GM18499 (cell line): ENCODE data around the gene CDH12.
A peak's percentile ranks its signal among the peaks of the same experiment; 100 is the strongest.

ENCODE experiments used
- ATAC-seq: cut with Tn5 transposase; IDR thresholded peaks from one replicate; pipeline ENCODE4 v1.9.1; 2021; ENCODE audit warnings: moderate number of reproducible peaks; ENCODE audit not compliant: insufficient read depth, unreplicated experiment

Gene CDH12

DNA sequence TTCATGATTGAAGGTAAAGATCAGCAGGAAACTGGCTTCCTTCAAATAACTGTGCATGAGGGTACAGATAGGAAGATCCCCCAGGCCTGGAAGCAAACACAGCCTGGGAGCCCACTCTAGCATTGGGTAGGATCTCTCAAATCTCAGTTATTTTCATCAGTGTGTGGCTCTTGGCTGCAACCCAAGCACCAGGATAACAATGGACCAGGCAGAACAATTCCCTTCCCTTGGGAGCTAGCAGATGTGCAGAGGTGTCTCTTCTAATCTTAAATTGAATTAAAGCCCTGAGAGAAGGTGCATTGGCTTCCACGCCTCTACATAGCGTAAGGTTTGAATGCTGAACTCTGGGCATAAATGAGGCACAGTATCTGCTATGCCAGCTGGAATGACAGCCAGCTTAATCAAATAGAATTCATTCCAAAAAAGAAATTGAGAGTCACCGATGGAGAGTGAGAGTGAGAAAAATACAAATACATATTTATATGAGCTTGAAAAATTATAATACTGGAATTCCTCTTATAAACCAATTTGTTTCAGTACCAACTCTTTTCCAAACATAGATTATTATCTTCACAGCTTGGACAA is 957.3 kb downstream of the CDH12 start:
- no peak for ATAC-seq

DNA sequence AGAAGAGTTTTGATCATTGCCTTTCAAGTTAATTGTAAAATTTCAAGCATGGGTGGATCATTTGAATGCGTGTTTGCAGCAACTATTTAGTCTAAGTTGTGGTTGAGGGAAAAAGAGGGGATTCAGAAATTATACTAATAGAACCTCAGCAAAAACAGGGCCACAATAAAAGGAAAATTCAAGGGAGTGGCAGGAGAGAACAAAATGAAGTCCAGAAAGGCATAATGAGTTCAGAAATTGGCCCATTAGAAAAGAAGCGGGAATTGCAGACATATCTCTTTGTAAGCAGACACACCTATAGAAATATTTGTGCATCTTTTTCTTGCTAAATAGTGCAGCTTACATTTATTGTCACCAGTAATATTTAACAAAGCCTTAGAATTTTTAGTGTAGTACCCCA is 960.0 kb downstream of the CDH12 start:
- no peak for ATAC-seq

DNA sequence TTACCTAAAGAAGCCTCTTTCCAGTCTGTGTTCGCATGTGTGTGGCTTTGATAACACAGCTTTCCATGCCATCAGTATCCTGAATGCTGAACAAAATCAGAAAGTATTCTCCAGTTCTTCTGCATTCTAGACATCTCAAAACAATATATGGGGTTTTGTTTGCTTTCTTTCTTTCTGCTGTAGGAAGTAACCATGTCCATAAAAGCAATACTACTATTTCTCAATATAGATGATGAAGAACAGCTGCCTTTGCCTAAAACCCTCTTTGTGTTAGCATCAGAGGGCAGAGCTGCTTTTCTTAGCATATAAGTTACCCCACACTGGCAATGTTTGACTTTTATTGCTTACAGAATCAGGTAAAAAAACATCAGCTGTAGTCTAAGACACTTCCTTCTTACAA is 963.6 kb downstream of the CDH12 start:
- ATAC-seq = no peak

DNA sequence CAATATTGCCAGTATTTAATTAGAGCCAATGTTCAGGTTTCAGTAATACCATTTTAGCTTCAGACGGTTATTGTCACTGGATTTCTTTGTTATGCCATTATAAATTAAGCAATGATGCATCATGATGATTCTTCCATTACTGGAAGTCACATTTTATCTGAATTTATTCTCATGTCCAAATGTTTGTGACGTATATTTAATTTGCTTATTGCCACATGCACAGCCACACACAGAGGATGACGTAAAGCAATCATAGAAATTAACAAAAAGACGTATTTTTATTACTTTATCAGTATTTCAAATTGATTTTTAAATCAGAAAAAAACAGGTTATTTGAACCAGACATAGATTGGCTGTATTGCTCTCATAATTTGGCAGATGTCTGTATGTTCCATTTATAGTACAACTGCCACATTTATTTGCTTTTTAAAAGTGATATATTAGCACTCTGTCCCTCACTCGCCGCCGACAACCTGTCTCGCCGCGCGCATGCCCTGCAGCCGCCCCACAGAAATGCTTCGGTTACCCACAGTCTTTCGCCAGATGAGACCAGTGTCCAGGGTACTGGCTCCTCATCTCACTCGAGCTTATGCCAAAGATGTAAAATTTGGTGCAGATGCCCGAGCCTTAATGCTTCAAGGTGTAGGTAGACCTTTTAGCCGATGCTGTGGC is 970.9 kb downstream of the CDH12 start:
- ATAC-seq = no peak

DNA sequence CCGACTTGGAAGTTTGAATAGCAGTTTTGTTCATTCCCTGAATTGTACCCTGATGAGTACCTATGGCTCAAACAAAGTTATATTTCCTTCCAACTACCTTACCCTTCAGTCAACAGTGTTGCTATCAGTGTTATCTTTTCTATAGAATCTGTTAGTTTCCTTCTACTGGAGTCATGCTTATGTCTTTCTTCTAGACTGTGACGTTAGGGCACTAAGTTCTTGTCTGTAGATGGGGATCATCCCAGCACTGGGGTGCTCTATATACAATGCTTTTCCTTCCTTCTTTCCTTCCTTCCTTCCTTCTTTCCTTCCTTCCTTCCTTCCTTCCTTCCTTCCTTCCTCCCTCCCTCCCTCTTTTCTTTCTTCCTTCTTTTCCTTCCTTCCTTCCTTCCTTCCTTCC is 973.0 kb downstream of the CDH12 start:
- ATAC-seq = no peak

DNA sequence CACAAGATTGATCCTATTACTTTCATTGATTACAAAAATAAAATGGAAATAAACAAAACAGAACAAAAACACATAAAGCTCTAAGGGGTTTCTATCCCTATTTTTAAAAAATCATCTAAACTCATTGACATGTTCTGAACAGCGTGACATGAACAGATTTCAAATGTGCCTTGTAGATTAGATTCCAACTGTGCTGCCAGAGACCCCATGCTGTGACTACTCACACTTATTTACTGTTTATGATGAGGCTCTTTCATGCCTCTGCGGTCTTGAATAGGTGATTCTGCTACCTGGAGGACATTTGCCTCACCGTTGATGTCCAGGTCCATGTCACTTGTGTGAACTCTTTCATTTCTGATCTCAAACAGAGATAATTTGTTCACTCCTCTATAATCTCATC is 990.2 kb downstream of the CDH12 start:
- no peak for ATAC-seq

DNA sequence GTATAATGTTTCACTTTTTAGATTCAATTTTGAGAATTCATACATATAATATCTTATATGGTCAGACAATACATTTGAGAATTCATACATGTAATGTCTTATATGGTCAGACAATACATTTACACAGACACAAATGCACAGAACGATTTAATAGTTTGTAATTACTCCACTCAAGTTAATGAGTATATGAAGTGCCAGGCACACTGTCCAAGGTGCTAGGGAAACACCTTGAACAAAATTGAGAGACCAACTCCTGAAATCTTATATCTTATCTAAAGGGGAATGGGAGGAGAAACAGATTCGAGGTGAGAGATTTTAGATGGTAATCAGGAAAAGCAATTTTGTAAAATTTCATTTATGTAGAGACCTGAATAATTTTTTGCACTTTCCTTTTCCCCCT is 994.7 kb downstream of the CDH12 start:
- no peak for ATAC-seq

DNA sequence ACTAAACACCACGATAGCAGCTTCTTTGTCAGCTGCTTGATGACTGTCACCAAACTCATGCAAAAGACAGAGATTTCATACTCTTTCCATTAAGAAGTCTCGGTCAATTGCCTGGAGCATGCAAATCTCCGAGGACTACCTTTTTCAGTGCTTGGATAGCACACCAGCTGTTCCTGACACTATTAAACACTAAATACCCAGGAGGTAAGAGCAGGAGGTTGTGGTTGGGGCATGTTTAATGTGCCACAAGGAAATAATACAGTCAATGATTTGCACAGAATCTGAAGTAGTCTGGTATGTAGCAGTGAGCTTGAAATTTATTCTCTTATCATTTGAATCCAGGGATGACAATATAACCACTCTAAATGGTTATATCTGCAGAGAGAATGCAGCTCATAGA is 996.2 kb downstream of the CDH12 start:
- no peak for ATAC-seq

DNA sequence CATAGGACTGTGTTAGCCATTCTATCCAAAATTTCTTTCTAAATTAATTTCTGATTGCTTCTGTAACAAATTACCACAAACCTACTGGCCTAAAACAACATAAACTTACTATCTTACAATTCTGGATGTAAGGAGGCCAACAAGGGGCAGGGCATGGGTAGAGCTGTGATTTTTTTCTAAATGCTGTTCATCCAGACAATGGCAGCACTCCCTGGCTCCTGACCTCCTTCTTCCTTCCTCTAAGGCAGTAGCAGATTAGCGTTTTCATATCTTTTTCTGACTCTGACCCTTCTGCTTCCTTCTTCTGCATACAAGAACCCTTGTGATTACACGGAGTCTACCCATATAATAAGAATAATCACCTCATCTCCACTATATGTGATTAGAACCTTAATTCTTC is 1005.8 kb downstream of the CDH12 start:
- ATAC-seq = no peak

DNA sequence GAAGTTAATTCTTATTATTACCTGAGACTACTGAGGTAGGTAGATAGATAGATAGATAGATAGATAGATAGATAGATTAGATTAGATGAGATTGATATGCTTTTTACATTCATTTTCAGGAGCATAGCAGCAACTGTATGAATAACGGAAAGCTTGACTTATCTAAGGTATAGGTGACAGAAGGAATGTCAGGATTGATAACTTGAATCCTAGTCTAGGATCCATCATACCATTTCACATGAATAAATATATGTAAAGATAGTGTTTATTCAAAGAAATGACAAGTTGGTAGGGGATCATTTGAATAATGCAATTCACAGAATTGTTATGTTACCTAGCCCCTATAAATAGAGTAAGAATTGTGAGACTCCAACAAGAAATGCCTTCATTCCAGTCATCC is 1008.2 kb downstream of the CDH12 start:
- ATAC-seq = no peak

DNA sequence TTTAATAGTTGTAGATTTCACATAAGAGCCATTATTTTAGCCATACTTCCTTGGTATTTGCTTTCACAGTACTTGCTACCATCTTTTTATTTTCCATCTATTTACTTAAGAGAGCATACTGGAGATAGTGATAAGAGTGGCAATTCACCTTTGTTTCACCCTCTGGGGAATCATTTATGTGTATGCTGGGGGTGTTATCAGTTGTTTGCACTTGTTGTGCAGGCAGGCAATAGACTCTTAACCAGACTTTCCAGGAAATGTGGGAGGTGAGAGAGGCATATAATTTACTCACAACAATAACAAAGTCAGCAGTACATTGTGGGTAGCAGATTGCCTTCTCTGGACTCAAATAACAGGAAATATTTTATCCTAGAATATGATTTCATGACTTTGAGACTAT is 1018.3 kb downstream of the CDH12 start:
- no peak for ATAC-seq

DNA sequence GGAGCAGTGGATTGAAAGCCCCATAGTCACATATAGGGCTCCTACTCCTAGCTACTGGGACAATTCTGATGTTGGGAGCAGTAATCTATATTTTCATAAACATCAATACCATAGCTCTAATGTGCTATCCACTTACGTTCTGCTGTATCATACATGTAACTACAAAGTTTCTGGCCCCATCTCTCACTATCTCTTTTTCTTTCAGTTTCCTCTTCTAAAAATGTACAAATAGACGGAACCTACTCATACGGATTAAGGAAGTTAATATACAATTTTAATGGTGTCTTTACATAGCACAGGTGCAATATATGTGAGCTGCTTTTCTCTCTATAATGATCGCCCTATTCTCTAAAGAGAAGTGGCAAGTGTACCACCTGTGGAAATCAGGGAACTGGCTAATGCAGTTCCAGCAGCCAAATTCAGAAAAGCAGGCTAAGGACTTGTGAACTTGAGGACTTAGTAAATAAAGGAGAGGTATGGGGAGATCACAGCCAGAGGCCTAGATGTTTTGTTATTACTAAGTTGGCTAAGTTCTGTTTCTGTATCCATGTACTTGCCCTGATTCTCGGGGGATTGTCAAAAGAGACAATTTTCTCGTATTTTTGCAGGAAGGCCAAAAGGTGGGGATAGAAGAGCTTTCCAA is 1021.9 kb downstream of the CDH12 start:
- ATAC-seq = peak; percentile 64

DNA sequence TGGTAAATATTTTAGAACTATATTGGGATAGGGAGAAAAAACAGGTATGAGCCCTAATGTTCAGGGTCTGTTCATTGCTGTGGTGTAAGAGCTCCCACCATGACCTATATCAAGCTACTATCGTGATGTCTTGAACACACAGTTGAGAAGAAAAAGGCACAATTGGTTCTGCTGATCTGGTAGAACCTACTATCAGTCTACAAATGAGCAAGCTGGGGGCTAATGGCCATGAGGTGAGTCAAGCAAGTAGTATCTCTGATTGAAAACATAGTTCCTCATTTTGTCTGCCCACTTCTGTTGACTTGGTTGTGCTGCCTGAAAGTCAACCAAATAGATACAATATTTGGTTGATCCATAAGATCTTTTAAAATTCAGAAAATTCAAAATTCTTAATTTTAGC is 1026.3 kb downstream of the CDH12 start:
- no peak for ATAC-seq

DNA sequence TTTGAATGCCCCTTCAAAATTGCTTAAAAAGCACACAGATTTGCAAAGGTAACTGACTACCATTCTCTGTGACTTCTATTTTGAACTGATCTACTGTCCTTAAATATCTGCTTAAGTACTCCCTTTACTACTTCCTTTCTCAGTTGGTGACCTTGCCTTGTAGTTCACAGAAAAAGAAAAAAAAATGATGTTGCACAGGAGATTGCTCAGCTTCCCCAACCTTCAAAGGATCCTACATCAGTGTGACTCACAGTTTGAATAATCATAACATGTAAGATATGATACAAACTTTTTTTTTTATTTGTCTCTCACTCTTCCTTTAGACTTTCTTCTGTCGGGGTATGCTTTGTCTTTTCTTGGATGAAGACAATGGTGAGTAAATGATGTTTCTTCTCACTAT is 1029.6 kb downstream of the CDH12 start:
- no peak for ATAC-seq

DNA sequence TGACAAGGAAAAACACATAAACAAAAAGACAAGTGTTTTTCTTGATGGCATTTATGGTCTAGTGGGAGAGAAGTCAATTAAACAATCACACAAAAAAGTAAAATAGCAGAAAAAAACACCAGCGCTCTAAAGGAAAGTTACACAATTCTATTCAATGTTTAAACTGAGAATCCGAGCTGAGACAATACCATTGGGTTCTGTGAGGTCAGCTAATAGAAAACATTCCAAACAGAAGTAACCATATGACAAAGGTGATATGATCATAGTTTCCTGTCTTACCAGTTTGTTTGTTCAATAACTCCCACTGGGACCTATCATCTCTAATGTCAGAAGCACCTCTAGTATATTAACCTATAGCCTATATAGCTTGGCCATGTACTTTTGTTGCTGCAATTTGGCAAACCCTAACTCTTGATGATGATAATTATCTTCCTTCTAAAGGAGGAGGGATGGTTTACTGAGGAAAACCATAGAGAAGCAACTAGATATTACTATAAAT is 1030.0 kb downstream of the CDH12 start:
- no peak for ATAC-seq

DNA sequence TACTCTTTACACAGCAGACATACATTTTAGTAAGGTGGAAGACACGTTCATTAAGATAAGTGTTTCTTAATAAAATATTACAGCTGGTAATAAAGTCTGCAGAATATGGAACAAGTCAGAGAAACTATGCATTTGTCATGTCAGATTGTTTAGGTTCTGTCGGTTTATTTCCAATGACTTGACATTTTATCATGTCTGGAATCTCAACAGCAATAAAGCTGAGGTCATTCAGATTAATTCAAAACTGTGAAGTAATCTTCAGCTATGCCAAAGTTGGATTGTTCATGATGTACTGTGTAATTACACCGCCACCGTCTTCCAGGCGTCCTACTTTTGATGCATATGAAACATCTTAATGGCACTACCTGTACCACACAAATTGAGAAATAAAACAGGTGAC is 1032.6 kb downstream of the CDH12 start:
- ATAC-seq = no peak

DNA sequence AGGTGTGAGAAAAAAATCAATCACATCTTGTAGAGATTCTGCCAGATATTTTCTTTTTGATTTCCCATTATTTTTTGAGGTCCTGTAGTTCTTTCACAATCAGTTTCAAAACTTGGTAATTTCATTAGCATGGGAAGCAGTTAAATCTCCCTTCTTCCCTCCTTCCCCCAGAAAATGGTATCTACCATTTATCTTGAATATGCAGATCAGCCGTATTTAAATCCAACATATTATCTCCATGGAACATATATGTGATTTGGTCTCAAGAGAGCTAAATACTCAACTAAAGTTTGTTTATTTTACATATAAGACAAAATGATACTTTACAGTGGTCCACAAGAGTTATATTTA is 1034.8 kb downstream of the CDH12 start:
- ATAC-seq = no peak

DNA sequence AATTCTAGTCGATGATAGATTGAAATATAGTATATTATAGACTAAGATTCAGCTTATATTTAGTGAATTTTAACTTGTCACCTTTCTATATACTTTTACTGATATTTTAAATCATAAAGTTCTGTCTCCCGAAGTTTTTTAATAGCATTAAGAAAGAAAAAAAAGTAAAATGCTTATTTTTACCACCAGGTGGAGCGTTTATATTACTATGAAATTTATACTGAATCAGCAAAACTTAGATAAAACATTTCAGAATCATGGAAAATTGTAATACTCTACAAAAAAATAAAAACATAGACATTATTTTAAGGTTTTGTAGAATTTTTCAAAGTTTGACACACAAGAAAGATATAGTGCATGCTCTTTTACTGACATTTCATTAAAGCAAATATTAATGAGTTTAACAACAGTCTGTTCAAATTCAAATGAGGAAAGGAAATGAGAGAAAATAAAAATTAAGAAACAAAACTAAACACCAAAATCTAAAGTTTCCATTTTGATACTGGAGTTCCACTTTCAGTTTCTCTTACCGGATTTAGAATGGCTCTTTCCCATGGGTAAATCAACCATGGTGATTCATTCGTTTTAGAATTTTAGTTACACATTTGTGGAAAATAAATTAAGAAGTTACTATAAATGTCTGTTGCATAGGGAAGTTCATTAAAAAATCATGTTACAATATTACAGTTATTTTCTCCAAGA is 1035.3 kb downstream of the CDH12 start:
- ATAC-seq = no peak

DNA sequence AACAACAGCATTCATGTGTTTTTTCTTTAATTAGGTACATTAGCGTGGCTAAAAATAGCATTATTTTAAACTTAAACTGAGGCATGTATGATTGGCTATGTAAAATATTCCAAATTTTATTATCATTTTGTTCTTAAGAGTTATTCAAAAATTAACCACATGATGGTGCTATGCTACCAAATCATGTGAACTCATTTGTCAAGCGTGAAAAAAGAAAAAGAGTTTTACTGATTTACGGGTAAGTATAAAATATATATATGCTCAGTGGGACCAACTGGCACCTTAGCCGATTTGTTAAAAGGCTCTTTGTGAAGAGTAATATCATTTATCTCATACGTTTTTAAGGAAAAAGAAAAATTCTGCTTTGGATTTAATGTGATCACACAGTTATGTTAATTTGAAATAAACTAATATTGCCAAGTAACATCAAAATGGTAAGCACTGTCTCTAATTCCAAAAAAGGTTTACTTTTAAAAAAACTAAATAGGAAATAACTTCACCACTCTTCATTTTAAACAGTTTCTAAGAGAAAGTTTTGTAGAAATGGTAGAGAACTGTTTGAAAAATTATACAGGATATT is 1042.3 kb downstream of the CDH12 start:
- ATAC-seq = no peak

DNA sequence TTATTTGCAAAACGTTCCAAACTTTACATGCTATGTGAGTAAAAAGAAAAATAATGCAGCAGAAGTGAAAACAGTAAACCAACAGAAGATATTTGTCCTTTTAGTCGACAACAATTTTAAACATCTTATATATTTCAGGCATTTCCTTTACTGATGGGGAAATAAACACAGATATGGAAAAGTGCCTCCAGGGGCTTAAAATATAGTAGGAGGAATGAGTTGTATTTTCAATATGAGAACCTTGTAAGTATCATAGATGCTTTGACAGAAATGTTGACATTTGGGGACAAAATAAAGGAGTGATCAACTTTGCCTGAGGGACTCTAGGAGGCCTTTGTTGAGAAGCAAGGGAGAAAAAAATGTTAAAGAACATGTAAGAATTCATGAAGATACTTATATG is 1043.5 kb downstream of the CDH12 start:
- no peak for ATAC-seq

DNA sequence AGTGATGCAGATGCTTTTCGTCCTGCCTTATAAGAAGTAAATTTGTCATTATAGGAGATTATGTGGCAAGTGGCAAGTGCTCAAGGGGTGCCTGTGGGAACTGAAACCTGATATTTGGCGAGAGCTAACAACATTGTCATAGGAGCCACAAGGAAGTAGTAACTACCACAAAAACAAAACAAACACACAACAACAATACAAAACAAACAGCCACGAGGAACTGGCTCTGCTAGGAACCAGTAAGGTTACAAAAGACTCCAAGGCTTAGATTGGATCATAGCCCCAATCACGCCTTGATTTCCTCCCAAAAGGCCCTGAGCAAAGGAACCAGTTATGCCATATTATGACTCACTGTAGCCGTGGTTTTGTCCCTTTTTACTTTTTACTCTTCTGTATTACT is 1045.2 kb downstream of the CDH12 start:
- no peak for ATAC-seq
